Liver (tissue), 9 donors: ENCODE measurements around the gene FUT7. TPM values are rescaled to one million over a fixed set of nuclear protein-coding genes. Genes with fewer than 3 reads are reported as not detected.

Experiments used
- DNase-seq: peaks from one replicate; pipeline ENCODE4 v3.0.0-alpha.2; 2017; ENCODE audit warnings: low spot score
- H3K27ac ChIP-seq, 2 donors: one replicate each; pipeline ENCODE4 v1.7.0; 2013; ENCODE audit warnings: inconsistent platforms in 2 of 2, low read length in 2 of 2, control low read depth in 1 of 2, low read depth in 1 of 2, mild to moderate bottlenecking in 1 of 2
- H3K27me3 ChIP-seq, 4 donors: one replicate each; pipeline versions ENCODE4 v1.6.1 to v1.7.0; 2013; ENCODE audit warnings: low read length in 3 of 4, inconsistent platforms in 1 of 4, mild to moderate bottlenecking in 1 of 4, moderate library complexity in 1 of 4; ENCODE audit not compliant: control insufficient read depth in 4 of 4, insufficient read depth in 4 of 4
- H3K36me3 ChIP-seq, 4 donors: one replicate each; pipeline versions ENCODE4 v1.6.1 to v1.7.0; 2013; ENCODE audit warnings: low read length in 3 of 4, mild to moderate bottlenecking in 3 of 4, low read depth in 1 of 4, moderate library complexity in 1 of 4; ENCODE audit not compliant: control insufficient read depth in 4 of 4, insufficient read depth in 3 of 4
- H3K4me1 ChIP-seq, 4 donors: one replicate each; pipeline versions ENCODE4 v1.6.1 to v1.7.0; 2013; ENCODE audit warnings: low read length in 3 of 4, mild to moderate bottlenecking in 3 of 4, moderate library complexity in 1 of 4; ENCODE audit not compliant: control insufficient read depth in 4 of 4, insufficient read depth in 4 of 4
- H3K4me3 ChIP-seq, 3 donors: one replicate each; pipeline versions ENCODE4 v1.6.1 to v1.7.0; 2013; ENCODE audit warnings: low read length in 3 of 3, control low read depth in 1 of 3, low read depth in 1 of 3, mild to moderate bottlenecking in 1 of 3
- H3K9ac ChIP-seq, 2 donors: one replicate each; pipeline ENCODE4 v1.7.0; 2013; ENCODE audit warnings: low read length in 2 of 2, mild to moderate bottlenecking in 2 of 2, moderate library complexity in 2 of 2, control low read depth in 1 of 2, low read depth in 1 of 2
- H3K9me3 ChIP-seq, 4 donors: one replicate each; pipeline versions ENCODE4 v1.6.1 to v1.7.0; 2013; ENCODE audit warnings: low read length in 3 of 4; ENCODE audit not compliant: control insufficient read depth in 4 of 4
- EGR1 ChIP-seq, 2 donors: IDR thresholded peaks; 2 replicates each; pipeline ENCODE4 v1.6.1; 2016 to 2018; ENCODE audit warnings: antibody characterized with exemption in 2 of 2, low read depth in 2 of 2
- FOXA2 ChIP-seq: IDR thresholded peaks from 2 replicates; pipeline ENCODE4 v1.6.1; 2016; ENCODE audit warnings: antibody characterized with exemption
- GABPA ChIP-seq, 2 donors: IDR thresholded peaks in 1 of 2; conservative IDR thresholded peaks in 1 of 2; 2 replicates each; pipeline ENCODE4 v1.6.1; 2016; ENCODE audit warnings: antibody characterized with exemption in 2 of 2, mild to moderate bottlenecking in 1 of 2, moderate library complexity in 1 of 2
- HNF4A ChIP-seq, 2 donors: conservative IDR thresholded peaks; 2 replicates each; pipeline ENCODE4 v1.6.1; 2016; ENCODE audit warnings: antibody characterized with exemption in 2 of 2, mild to moderate bottlenecking in 2 of 2
- NR2F2 ChIP-seq: IDR thresholded peaks from 2 replicates; pipeline ENCODE4 v1.6.1; 2016; ENCODE audit warnings: antibody characterized with exemption
- RAD21 ChIP-seq, 2 donors: IDR thresholded peaks; 2 replicates each; pipeline ENCODE4 v1.6.1; 2016; ENCODE audit warnings: antibody characterized with exemption in 2 of 2, mild to moderate bottlenecking in 2 of 2
- RXRA ChIP-seq, 2 donors: IDR thresholded peaks; 2 replicates each; pipeline ENCODE4 v1.6.1; 2017 to 2018; ENCODE audit warnings: antibody characterized with exemption in 2 of 2, mild to moderate bottlenecking in 1 of 2
- TAF1 ChIP-seq: conservative IDR thresholded peaks from 2 replicates; pipeline ENCODE4 v1.6.1; 2016; ENCODE audit warnings: antibody characterized with exemption, mild to moderate bottlenecking
- YY1 ChIP-seq: IDR thresholded peaks from 2 replicates; pipeline ENCODE4 v1.6.1; 2016; ENCODE audit warnings: antibody characterized with exemption, mild to moderate bottlenecking
- WGBS: extraction: QIAGEN DNeasy Blood & Tissue Kit; methylation state at CpG from one replicate; pipeline ENCODE4 v1.1.7; 2013; 5-methylcytosine and 5-hydroxymethylcytosine counted together
- polyA plus RNA-seq, 2 donors: library from polyadenylated mRNA; stranded (reverse) in 1 of 2; unstranded in 1 of 2; fragments of 200-250 nt in 1 of 2; fragments of >200 nt in 1 of 2; fragmentation: Nextera tagmentation in 1 of 2; extraction: Ambion mirVana in 1 of 2; gene quantifications; one replicate each; pipeline versions ENCODE4 v1.2.1 to v1.2.3, GENCODE V29; 2013 to 2015
- total RNA-seq, 2 donors: library from RNA; depleted of rRNA; stranded (reverse); fragments of >200 nt; gene quantifications; one replicate each; pipeline ENCODE4 v1.2.3, GENCODE V29; 2014
- TF ChIP-seq, protein P1 (sequence below): fragments of 150-350 bp; IDR thresholded peaks from 2 replicates; pipeline ENCODE4 v1.5.1; 2017; ENCODE audit warnings: improper control_type of control experiment, low read depth, low read length; ENCODE audit not compliant: missing input control
- TF ChIP-seq, protein P2 (sequence below): IDR thresholded peaks from 2 replicates; pipeline ENCODE4 v1.6.1; 2016; ENCODE audit warnings: antibody characterized with exemption
- TF ChIP-seq, protein P3 (sequence below): IDR thresholded peaks from 2 replicates; pipeline ENCODE4 v1.6.1; 2016; ENCODE audit warnings: antibody characterized with exemption
- TF ChIP-seq, protein P4 (sequence below): IDR thresholded peaks from 2 replicates; pipeline ENCODE4 v1.6.1; 2016; ENCODE audit warnings: antibody characterized with exemption, mild to moderate bottlenecking
- donor health status: healthy.
- donor health status: healthy.
- donor health status: healthy.
- donor health status: healthy.
- donor health status: healthy.

FUT7 gene
- total and polyA plus RNA-seq, 4 donors: 0.14 to 0.67 (median 0.37) TPM; not detected in 1

- TF ChIP-seq, protein P1, sequence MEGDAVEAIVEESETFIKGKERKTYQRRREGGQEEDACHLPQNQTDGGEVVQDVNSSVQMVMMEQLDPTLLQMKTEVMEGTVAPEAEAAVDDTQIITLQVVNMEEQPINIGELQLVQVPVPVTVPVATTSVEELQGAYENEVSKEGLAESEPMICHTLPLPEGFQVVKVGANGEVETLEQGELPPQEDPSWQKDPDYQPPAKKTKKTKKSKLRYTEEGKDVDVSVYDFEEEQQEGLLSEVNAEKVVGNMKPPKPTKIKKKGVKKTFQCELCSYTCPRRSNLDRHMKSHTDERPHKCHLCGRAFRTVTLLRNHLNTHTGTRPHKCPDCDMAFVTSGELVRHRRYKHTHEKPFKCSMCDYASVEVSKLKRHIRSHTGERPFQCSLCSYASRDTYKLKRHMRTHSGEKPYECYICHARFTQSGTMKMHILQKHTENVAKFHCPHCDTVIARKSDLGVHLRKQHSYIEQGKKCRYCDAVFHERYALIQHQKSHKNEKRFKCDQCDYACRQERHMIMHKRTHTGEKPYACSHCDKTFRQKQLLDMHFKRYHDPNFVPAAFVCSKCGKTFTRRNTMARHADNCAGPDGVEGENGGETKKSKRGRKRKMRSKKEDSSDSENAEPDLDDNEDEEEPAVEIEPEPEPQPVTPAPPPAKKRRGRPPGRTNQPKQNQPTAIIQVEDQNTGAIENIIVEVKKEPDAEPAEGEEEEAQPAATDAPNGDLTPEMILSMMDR: no peak
- TF ChIP-seq TAF1 (no peak), NR2F2 (no peak)
- TF ChIP-seq, protein P2, sequence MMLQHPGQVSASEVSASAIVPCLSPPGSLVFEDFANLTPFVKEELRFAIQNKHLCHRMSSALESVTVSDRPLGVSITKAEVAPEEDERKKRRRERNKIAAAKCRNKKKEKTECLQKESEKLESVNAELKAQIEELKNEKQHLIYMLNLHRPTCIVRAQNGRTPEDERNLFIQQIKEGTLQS: no peak
Observed at GRCh38 chr9:137015540-137015930, 16.4 kb downstream of the FUT7 start (continued).

- Histone ChIP-seq H3K36me3 (peaks cover 2 to 44% (median 20%) of the 10 kb centered on the region in 4 donors), H3K4me3 (no peak overlapping the region), H3K27me3 (no peaks in the 10 kb centered on the region), H3K4me1 (no peaks in the 10 kb centered on the region), H3K27ac (no peak overlapping the region), H3K9me3 (no peaks in the 10 kb centered on the region), H3K9ac (no peak overlapping the region)
- TF ChIP-seq, protein P1: no peak
- TF ChIP-seq NR2F2 (no peak), HNF4A (conservative IDR thresholded peaks at IDR 0.05) (no peak)
- WGBS: 97% methylated on average over 36 of the region's 36 CpGs
- no peak for DNase-seq
Observed at GRCh38 chr9:137014776-137015539, 16.9 kb downstream of the FUT7 start.

- Histone ChIP-seq H3K9ac (no peak overlapping the region), H3K27me3 (no peaks in the 10 kb centered on the region), H3K4me1 (no peaks in the 10 kb centered on the region), H3K9me3 (no peaks in the 10 kb centered on the region), H3K4me3 (no peak overlapping the region), H3K27ac (no peak overlapping the region), H3K36me3 (peaks cover 2 to 50% (median 23%) of the 10 kb centered on the region in 4 donors)
- no peak for DNase-seq
- TF ChIP-seq FOXA2 (no peak), EGR1 (IDR thresholded peaks at IDR 0.05; ENCODE audit: low read depth in 2 of 2) (no peak), TAF1 (no peak)
- TF ChIP-seq, protein P3, sequence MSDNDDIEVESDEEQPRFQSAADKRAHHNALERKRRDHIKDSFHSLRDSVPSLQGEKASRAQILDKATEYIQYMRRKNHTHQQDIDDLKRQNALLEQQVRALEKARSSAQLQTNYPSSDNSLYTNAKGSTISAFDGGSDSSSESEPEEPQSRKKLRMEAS: no peak
- 93% methylated on average over 23 of the region's 23 CpGs for WGBS
Observed at GRCh38 chr9:137014166-137014565, 17.7 kb downstream of the FUT7 start.

DNA sequence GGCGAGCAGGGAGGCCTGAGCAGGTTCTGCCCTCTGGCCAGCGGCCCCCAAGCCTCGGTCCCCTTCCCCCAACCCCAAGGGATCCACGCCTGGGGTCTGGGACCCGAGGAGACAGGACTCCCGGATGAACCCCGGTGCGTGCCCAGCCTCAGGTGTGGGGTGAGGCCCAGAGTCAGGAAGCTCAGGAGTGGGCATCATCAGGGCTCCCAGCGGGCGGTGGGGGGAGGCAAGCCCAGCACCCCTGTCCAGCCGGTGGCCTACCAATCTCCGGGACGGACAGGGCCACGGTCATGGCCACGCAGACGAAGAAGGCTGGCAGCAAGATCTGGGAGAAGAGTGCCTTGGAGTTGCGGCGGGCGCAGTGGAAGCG lies 18.3 kb downstream of the FUT7 start:
- H3K9ac ChIP-seq: no peak overlapping the region
- H3K4me3 ChIP-seq: no peak overlapping the region
- WGBS: 97% methylated on average over 20 of the region's 20 CpGs
- H3K9me3 ChIP-seq: no peaks in the 10 kb centered on the region
- H3K27ac ChIP-seq: no peak overlapping the region
- no peaks in the 10 kb centered on the region for H3K27me3 ChIP-seq
- no peak for DNase-seq
- no peaks in the 10 kb centered on the region for H3K4me1 ChIP-seq
- H3K36me3 ChIP-seq: peaks cover 2 to 50% (median 23%) of the 10 kb centered on the region in 4 donors
- no peak for TF ChIP-seq RXRA (IDR thresholded peaks at IDR 0.05)
- no peak for TF ChIP-seq GABPA (IDR thresholded peaks at IDR 0.05 in 1 of 2, conservative IDR thresholded peaks at IDR 0.05 in 1 of 2)
- no peak for TF ChIP-seq HNF4A (conservative IDR thresholded peaks at IDR 0.05)
- TF ChIP-seq, protein P3: no peak
- no peak for TF ChIP-seq RAD21 (IDR thresholded peaks at IDR 0.05)
- no peak for TF ChIP-seq TAF1
- TF ChIP-seq, protein P4, sequence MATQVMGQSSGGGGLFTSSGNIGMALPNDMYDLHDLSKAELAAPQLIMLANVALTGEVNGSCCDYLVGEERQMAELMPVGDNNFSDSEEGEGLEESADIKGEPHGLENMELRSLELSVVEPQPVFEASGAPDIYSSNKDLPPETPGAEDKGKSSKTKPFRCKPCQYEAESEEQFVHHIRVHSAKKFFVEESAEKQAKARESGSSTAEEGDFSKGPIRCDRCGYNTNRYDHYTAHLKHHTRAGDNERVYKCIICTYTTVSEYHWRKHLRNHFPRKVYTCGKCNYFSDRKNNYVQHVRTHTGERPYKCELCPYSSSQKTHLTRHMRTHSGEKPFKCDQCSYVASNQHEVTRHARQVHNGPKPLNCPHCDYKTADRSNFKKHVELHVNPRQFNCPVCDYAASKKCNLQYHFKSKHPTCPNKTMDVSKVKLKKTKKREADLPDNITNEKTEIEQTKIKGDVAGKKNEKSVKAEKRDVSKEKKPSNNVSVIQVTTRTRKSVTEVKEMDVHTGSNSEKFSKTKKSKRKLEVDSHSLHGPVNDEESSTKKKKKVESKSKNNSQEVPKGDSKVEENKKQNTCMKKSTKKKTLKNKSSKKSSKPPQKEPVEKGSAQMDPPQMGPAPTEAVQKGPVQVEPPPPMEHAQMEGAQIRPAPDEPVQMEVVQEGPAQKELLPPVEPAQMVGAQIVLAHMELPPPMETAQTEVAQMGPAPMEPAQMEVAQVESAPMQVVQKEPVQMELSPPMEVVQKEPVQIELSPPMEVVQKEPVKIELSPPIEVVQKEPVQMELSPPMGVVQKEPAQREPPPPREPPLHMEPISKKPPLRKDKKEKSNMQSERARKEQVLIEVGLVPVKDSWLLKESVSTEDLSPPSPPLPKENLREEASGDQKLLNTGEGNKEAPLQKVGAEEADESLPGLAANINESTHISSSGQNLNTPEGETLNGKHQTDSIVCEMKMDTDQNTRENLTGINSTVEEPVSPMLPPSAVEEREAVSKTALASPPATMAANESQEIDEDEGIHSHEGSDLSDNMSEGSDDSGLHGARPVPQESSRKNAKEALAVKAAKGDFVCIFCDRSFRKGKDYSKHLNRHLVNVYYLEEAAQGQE: no peak
- no peak for TF ChIP-seq NR2F2
- no peak for TF ChIP-seq YY1
